Left lung (tissue), 10 donors: ENCODE data around the gene UACA. TPM values are rescaled to one million over a fixed set of nuclear protein-coding genes. Genes with fewer than 3 reads are reported as not detected.
A peak's percentile ranks its signal among the peaks of the same experiment; 100 is the strongest.

Experiments used
- ATAC-seq: fragments of 200-7000 bp; cut with Tn5 transposase; one replicate; pipeline ENCODE4 v1.9.1; 2020; ENCODE audit warnings: moderate library complexity
- DNase-seq, 4 donors: peaks; one replicate each; pipeline ENCODE4 v3.0.0-alpha.2; 2013 to 2020
- H3K27ac ChIP-seq, 2 donors: fragments of 200-600 bp; sonication (generic) in 1 of 2; one replicate each; pipeline versions ENCODE4 v1.5.0 to v1.8.0; 2020 to 2021
- H3K27me3 ChIP-seq, 2 donors: fragments of 200-600 bp; sonication (generic) in 1 of 2; one replicate each; pipeline versions ENCODE4 v1.5.0 to v1.8.0; 2020 to 2021
- H3K36me3 ChIP-seq, 2 donors: fragments of 200-600 bp; sonication (generic) in 1 of 2; one replicate each; pipeline versions ENCODE4 v1.5.0 to v1.8.0; 2020 to 2021
- H3K4me1 ChIP-seq, 2 donors: fragments of 200-600 bp; one replicate each; pipeline ENCODE4 v1.8.0; 2021
- H3K4me3 ChIP-seq, 2 donors: fragments of 200-600 bp; sonication (generic) in 1 of 2; one replicate each; pipeline versions ENCODE4 v1.5.0 to v1.8.0; 2020 to 2021; ENCODE audit warnings: mild to moderate bottlenecking in 1 of 2
- H3K9me3 ChIP-seq, 2 donors: fragments of 200-600 bp; sonication (generic) in 1 of 2; one replicate each; pipeline versions ENCODE4 v1.5.0 to v1.8.0; 2020 to 2021
- intact Hi-C, 2 donors: fragments of 100-400 bp; cut with DNase I; formaldehyde crosslinking; loops; one replicate each; pipeline versions ENCODE4 v1.11.2 to v1.14.2; 2022
- polyA plus RNA-seq, 6 donors: library from polyadenylated mRNA; unstranded; fragments of 120-200 nt; gene quantifications; one replicate each; pipeline ENCODE4 v1.2.1, GENCODE V29; 2013; ENCODE audit not compliant: insufficient read length in 6 of 6
- total RNA-seq, 2 donors: library from RNA; stranded (reverse); fragmentation: NEBNext Ultra II Directional; extraction: Animal tissue kit (Norgen Biotek cat#: 25700); gene quantifications; one replicate each; pipeline ENCODE4 v1.2.1, GENCODE V29; 2021
- TF ChIP-seq, protein P1 (sequence below), 2 donors: fragments of 200-600 bp; sonication (generic) in 1 of 2; IDR thresholded peaks; one replicate each; pipeline versions ENCODE4 v1.5.0 to v1.8.0; 2021; ENCODE audit warnings: antibody characterized with exemption in 2 of 2
- donor health status: DM: no; HTN: yes; CAD: no.
- donor health status: DM: no; HTN: no; CAD: no.

Gene UACA
- total and polyA plus RNA-seq, 8 donors, result 43.2 to 133 (median 121) TPM

DNA sequence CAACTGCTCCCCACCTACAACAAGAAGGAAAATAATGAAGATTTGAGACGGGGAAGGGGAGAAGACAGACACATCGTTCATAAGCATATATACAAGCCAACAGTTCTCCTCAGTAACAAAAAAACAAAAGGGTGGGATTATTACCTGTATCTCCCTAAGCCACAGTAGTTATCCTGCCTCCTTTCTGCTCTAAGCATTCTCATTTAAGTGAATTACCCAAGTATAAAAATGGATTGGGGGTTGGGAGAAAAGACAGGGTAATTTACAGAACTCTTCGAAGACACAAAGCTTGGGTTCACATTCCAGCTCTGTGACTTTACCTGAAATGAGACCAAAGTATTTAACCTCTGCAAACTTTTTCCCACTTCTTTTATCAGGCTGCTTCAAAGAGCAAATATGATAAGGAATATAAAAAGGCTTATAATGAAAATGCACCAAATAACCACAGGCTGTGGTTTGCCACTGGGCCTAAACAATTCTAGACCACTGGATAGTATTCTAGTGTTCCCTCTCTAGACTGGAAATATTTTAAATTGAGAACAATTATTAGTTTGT is 64.4 kb downstream of the UACA start:
- DNase-seq, result no peak
- intact Hi-C loops, result no loop called here
- no peak for ATAC-seq
- TF ChIP-seq, protein P1, sequence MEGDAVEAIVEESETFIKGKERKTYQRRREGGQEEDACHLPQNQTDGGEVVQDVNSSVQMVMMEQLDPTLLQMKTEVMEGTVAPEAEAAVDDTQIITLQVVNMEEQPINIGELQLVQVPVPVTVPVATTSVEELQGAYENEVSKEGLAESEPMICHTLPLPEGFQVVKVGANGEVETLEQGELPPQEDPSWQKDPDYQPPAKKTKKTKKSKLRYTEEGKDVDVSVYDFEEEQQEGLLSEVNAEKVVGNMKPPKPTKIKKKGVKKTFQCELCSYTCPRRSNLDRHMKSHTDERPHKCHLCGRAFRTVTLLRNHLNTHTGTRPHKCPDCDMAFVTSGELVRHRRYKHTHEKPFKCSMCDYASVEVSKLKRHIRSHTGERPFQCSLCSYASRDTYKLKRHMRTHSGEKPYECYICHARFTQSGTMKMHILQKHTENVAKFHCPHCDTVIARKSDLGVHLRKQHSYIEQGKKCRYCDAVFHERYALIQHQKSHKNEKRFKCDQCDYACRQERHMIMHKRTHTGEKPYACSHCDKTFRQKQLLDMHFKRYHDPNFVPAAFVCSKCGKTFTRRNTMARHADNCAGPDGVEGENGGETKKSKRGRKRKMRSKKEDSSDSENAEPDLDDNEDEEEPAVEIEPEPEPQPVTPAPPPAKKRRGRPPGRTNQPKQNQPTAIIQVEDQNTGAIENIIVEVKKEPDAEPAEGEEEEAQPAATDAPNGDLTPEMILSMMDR (IDR thresholded peaks at IDR 0.05), result no peak
- Histone ChIP-seq H3K4me1 (peaks cover 8 to 11% of the 10 kb centered on the region in 2 donors), H3K27ac (peak overlapping the region; percentile 18 to 73), H3K4me3 (no peak overlapping the region), H3K9me3 (no peaks in the 10 kb centered on the region), H3K27me3 (peaks cover 0 to 11% of the 10 kb centered on the region in 2 donors), H3K36me3 (no peaks in the 10 kb centered on the region)

DNA sequence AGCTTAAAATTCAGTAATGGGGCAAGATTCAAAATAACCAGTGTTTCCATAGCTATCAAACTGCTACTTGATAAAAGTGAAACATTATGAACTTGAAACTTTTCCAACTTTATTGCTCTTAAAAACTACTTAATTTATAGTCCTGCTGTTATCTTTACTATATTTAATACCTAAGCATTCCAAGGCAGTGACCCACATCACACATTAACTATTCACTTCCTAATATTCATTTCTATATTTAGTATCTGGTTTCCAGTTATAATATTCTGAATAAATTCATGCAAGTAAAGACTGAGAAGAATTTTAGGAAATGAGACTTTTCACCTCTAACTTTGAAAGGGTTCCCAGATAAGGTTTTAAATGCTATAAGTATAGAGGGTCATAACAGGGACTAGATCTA is 64.9 kb downstream of the UACA start:
- intact Hi-C loops, result no loop called here
- no peak for ATAC-seq
- no peaks in the 10 kb centered on the region for H3K36me3 ChIP-seq
- peaks cover 0 to 6% of the 10 kb centered on the region in 2 donors for H3K27me3 ChIP-seq
- H3K4me3 ChIP-seq, result no peak overlapping the region
- DNase-seq, result no peak
- TF ChIP-seq, protein P1 (IDR thresholded peaks at IDR 0.05), result no peak
- H3K4me1 ChIP-seq, result peaks cover 8% of the 10 kb centered on the region in 2 donors
- H3K9me3 ChIP-seq, result no peaks in the 10 kb centered on the region
- peak overlapping the region; percentile 18 to 73 for H3K27ac ChIP-seq

DNA sequence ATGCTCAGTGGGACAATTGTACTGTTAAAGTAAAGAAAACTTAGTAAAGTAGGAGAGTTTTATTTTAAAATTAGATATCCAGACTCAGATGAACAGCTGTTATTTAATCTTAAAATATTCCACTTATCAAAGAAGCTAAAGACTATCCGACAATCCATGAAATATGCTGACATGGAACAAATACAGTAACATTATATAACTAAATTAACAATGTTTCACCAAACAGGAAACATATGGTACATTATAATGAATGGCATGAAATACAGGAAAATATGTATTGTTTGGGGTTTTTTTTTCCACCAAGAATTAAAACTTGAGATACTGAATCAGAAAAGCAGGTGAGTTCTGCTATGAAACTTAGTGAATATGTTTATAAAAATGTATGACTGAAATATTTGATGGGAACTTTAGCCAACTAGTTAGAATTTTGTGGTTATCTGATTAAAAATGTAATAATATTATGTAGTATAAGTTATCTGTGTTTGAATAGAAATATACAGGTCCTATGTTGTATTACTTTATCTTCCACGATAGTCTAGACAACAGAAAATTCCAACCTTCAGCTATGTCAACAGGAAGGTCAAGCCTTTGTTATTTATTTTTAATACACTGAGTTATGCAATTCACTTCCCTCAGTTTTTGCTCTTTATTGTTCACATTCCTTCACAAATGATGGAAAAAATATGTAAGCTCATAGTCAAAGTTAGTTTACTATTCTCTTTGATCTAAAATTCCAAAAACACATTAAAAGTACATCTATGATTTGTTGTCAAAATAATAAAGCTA is 72.7 kb downstream of the UACA start:
- Histone ChIP-seq H3K4me3 (no peak overlapping the region), H3K9me3 (no peaks in the 10 kb centered on the region), H3K4me1 (peaks cover 0 to 13% of the 10 kb centered on the region in 2 donors), H3K27ac (peak overlapping the region; percentile 1 to 15), H3K27me3 (peaks cover 0 to 3% of the 10 kb centered on the region in 2 donors), H3K36me3 (no peaks in the 10 kb centered on the region)
- TF ChIP-seq, protein P1 (IDR thresholded peaks at IDR 0.05), result no peak
- ATAC-seq (no peak), DNase-seq (no peak)
- intact Hi-C loops, result no loop called here

DNA sequence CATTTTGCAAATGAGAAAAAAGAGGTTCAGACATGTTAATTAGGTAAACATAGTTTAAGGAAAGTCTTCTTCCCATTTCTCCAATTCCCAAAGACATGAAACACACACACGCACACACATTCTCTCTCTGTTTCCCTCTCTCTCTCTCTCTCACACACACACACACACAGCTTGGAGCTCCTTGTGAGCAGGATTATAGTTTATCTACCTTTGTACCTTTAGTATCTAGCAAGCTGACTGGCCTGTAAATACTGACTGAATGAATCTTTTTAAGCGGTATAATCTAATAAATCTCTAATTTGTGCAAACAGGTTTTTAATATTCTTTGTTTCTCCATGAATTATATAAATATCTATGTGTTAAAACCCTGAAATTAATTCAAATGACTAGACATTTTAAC is 73.3 kb downstream of the UACA start:
- TF ChIP-seq, protein P1 (IDR thresholded peaks at IDR 0.05), result no peak
- no peak for DNase-seq
- Histone ChIP-seq H3K27ac (peak overlapping the region in 1 of 2 donors; percentile 1), H3K4me1 (peaks cover 0 to 13% of the 10 kb centered on the region in 2 donors), H3K36me3 (no peaks in the 10 kb centered on the region), H3K4me3 (no peak overlapping the region), H3K27me3 (peaks cover 0 to 3% of the 10 kb centered on the region in 2 donors), H3K9me3 (no peaks in the 10 kb centered on the region)
- no peak for ATAC-seq
- intact Hi-C loops, result no loop called here

DNA sequence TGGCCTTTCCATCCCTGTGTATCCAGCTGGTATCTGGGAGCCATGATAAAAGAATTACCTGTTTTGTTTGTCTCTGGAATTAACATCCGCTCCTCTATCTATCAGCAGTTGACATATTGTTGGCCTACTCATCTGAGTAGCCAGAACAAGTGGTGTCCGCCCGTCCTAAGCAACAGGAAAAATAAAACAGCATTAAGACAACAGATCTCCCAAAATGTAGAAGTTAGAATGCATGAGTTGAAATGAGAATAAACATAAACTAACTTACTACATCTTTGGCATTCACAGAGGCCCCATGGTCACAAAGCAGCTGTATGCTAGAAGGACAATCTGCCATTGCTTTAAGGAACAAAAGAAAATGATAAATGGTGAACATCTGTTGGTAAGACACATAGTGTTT is 75.9 kb downstream of the UACA start:
- no peak for DNase-seq
- ATAC-seq, result no peak
- TF ChIP-seq, protein P1 (IDR thresholded peaks at IDR 0.05), result no peak
- Histone ChIP-seq H3K4me3 (no peak overlapping the region), H3K27ac (peak overlapping the region in 1 of 2 donors; percentile 18), H3K4me1 (peaks cover 0 to 13% of the 10 kb centered on the region in 2 donors), H3K27me3 (peaks cover 0 to 3% of the 10 kb centered on the region in 2 donors), H3K9me3 (no peaks in the 10 kb centered on the region), H3K36me3 (no peaks in the 10 kb centered on the region)
- intact Hi-C loops, result no loop called here
